ENCODE results near the gene ADGRV1. TPM values are rescaled to one million over a fixed set of nuclear protein-coding genes. Genes with fewer than 3 reads are reported as not detected.
A peak's percentile ranks its signal among the peaks of the same experiment; 100 is the strongest.

Gene ADGRV1
- polyA plus RNA-seq, 4 donors = 2.6 to 2.9 (median 2.7) TPM; not detected in 1

GRCh38 chr5:91092859-91093783 lies 534.5 kb downstream of the ADGRV1 start:
- FAIRE-seq = no peak
- peak; percentile 24 to 65 for DNase-seq
- WGBS, 3 donors = 45 to 72% (median 56%) methylated on average over 8 of the region's 8 CpGs
- peak overlapping the region in 1 of 3 donors; percentile 57 for H3K27ac ChIP-seq (ENCODE audit: low read depth in 1 of 3, low read length in 2 of 3)
- no peaks in the 10 kb centered on the region for H3K9me3 ChIP-seq (ENCODE audit: control insufficient read depth in 2 of 2, insufficient read depth in 1 of 2, low read depth in 1 of 2, low read length in 1 of 2)
- H3K4me1 ChIP-seq (ENCODE audit: control insufficient read depth in 3 of 3, insufficient read depth in 2 of 3, low read depth in 1 of 3, low read length in 2 of 3) = peaks cover 0 to 8% (median 0%) of the 10 kb centered on the region in 3 donors
- no peaks in the 10 kb centered on the region for H3K36me3 ChIP-seq (ENCODE audit: control insufficient read depth in 3 of 3, insufficient read depth in 2 of 3, low read depth in 1 of 3, low read length in 3 of 3)
- H3K4me3 ChIP-seq (ENCODE audit: low read depth in 1 of 3, low read length in 3 of 3) = no peak overlapping the region
- H3K27me3 ChIP-seq (ENCODE audit: control insufficient read depth in 3 of 3, insufficient read depth in 3 of 3, low read length in 3 of 3) = no peaks in the 10 kb centered on the region

DNA sequence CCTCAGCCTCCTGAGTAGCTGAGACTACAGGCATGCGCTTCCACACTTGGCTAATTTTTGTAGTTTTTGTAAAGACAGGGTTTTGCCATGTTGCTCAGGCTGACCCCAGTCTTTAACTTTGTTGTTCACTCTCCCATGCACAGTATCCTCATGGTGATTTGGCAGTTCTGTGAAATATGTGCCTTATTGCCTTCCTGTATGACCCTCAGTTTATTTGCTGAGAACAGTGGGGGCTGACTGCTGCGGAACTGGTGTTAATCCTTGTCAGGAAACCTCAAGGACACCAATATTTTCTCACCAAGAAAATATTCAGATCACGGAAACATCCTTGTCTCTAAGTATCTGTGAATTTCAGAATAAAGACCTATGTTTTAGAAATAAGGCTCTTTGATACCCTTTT lies 536.7 kb downstream of the ADGRV1 start:
- Histone ChIP-seq H3K4me3 (ENCODE audit: low read depth in 1 of 3, low read length in 3 of 3) (no peak overlapping the region), H3K27me3 (ENCODE audit: control insufficient read depth in 3 of 3, insufficient read depth in 3 of 3, low read length in 3 of 3) (no peaks in the 10 kb centered on the region), H3K27ac (ENCODE audit: low read depth in 1 of 3, low read length in 2 of 3) (no peak overlapping the region), H3K9me3 (ENCODE audit: control insufficient read depth in 2 of 2, insufficient read depth in 1 of 2, low read depth in 1 of 2, low read length in 1 of 2) (no peaks in the 10 kb centered on the region), H3K36me3 (ENCODE audit: control insufficient read depth in 3 of 3, insufficient read depth in 2 of 3, low read depth in 1 of 3, low read length in 3 of 3) (no peaks in the 10 kb centered on the region), H3K4me1 (ENCODE audit: control insufficient read depth in 3 of 3, insufficient read depth in 2 of 3, low read depth in 1 of 3, low read length in 2 of 3) (peaks cover 0 to 8% (median 0%) of the 10 kb centered on the region in 3 donors)
- 87 to 94% (median 87%) methylated on average over 3 of the region's 3 CpGs for WGBS, 3 donors
- DNase-seq (no peak), FAIRE-seq (no peak)

DNA sequence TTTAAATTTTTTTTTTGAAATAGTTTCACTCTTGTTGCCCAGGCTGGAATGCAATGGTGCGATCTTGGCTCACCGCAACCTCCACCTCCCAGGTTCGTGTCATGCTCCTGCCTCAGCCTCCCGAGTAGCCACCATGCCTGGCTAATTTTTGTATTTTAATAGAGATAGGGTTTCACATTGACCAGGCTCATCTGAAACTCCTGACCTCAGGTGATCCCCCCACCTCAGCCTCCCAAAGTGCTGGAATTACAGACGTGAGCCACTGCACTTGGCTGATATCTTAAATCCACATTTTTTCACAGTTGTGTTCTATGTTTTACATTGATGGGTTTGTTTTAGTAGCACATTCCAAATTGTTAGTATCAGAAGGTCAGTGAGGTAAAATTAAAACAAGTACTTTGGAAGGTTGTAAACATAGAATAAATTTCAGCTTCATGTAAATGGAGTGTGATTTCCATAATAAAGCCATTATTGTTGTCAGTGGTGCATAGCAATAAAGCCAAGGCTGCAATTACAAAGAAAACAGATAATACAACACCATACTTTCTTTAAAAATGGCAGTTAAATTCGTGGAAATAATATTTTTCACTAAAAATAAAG lies 537.3 kb downstream of the ADGRV1 start:
- WGBS, 3 donors = 78 to 82% (median 80%) methylated on average over 6 of the region's 6 CpGs
- Histone ChIP-seq H3K27me3 (ENCODE audit: control insufficient read depth in 3 of 3, insufficient read depth in 3 of 3, low read length in 3 of 3) (no peaks in the 10 kb centered on the region), H3K36me3 (ENCODE audit: control insufficient read depth in 3 of 3, insufficient read depth in 2 of 3, low read depth in 1 of 3, low read length in 3 of 3) (no peaks in the 10 kb centered on the region), H3K9me3 (ENCODE audit: control insufficient read depth in 2 of 2, insufficient read depth in 1 of 2, low read depth in 1 of 2, low read length in 1 of 2) (no peaks in the 10 kb centered on the region), H3K4me1 (ENCODE audit: control insufficient read depth in 3 of 3, insufficient read depth in 2 of 3, low read depth in 1 of 3, low read length in 2 of 3) (peaks cover 0 to 8% (median 0%) of the 10 kb centered on the region in 3 donors), H3K4me3 (ENCODE audit: low read depth in 1 of 3, low read length in 3 of 3) (no peak overlapping the region), H3K27ac (ENCODE audit: low read depth in 1 of 3, low read length in 2 of 3) (no peak overlapping the region)
- DNase-seq (no peak), FAIRE-seq (no peak)

GRCh38 chr5:91098541-91098940 lies 539.9 kb downstream of the ADGRV1 start:
- no peaks in the 10 kb centered on the region for H3K9me3 ChIP-seq (ENCODE audit: control insufficient read depth in 2 of 2, insufficient read depth in 1 of 2, low read depth in 1 of 2, low read length in 1 of 2)
- DNase-seq (no peak), FAIRE-seq (no peak)
- no peaks in the 10 kb centered on the region for H3K36me3 ChIP-seq (ENCODE audit: control insufficient read depth in 3 of 3, insufficient read depth in 2 of 3, low read depth in 1 of 3, low read length in 3 of 3)
- H3K4me1 ChIP-seq (ENCODE audit: control insufficient read depth in 3 of 3, insufficient read depth in 2 of 3, low read depth in 1 of 3, low read length in 2 of 3) = no peaks in the 10 kb centered on the region
- H3K27me3 ChIP-seq (ENCODE audit: control insufficient read depth in 3 of 3, insufficient read depth in 3 of 3, low read length in 3 of 3) = no peaks in the 10 kb centered on the region
- WGBS, 3 donors = 70 to 81% (median 79%) methylated on average over 3 of the region's 3 CpGs
- no peak overlapping the region for H3K27ac ChIP-seq (ENCODE audit: low read depth in 1 of 3, low read length in 2 of 3)
- H3K4me3 ChIP-seq (ENCODE audit: low read depth in 1 of 3, low read length in 3 of 3) = no peak overlapping the region

DNA sequence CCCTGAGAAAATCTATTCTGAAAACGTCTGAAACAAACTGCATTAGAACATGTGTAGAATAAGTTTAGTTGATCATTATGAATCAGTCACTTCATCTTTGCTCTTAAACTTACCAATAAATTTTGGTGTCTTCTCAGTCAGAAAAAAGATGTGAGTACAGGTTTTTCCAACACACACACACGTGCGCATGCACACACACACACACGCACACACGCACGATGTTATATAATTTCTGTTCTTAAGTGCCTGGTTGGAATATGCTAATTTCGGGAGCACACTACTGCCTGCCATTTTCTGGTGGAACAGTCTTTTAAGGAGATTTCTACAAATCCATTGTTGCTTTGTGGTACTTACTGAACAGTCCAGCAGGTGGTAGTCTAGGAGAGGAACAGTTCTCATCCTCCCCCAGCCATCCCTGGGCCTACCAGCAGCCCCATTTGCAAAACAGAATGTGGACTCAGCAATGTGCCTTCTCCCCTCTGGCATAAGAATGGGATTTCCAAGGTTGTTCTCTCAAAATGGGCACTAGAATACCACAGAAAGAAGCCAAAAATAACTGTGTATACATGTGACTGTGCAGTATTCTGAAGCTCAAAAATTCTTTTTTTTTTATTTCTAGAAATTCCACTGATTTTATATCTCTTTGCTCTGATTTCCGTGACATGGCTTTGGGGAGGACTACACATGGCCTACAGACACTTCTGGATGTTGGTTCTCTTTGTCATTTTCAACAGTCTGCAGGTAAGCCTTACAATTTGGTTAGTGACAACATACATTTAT lies 543.2 kb downstream of the ADGRV1 start:
- no peak overlapping the region for H3K4me3 ChIP-seq (ENCODE audit: low read depth in 1 of 3, low read length in 3 of 3)
- no peaks in the 10 kb centered on the region for H3K36me3 ChIP-seq (ENCODE audit: control insufficient read depth in 3 of 3, insufficient read depth in 2 of 3, low read depth in 1 of 3, low read length in 3 of 3)
- WGBS, 3 donors = 41 to 49% (median 45%) methylated on average over 8 of the region's 8 CpGs
- no peaks in the 10 kb centered on the region for H3K9me3 ChIP-seq (ENCODE audit: control insufficient read depth in 2 of 2, insufficient read depth in 1 of 2, low read depth in 1 of 2, low read length in 1 of 2)
- DNase-seq (peak; percentile 58 to 74), FAIRE-seq (no peak)
- no peaks in the 10 kb centered on the region for H3K27me3 ChIP-seq (ENCODE audit: control insufficient read depth in 3 of 3, insufficient read depth in 3 of 3, low read length in 3 of 3)
- H3K4me1 ChIP-seq (ENCODE audit: control insufficient read depth in 3 of 3, insufficient read depth in 2 of 3, low read depth in 1 of 3, low read length in 2 of 3) = no peaks in the 10 kb centered on the region
- H3K27ac ChIP-seq (ENCODE audit: low read depth in 1 of 3, low read length in 2 of 3) = no peak overlapping the region

GRCh38 chr5:91103353-91104061 lies 544.9 kb downstream of the ADGRV1 start:
- Histone ChIP-seq H3K4me1 (ENCODE audit: control insufficient read depth in 3 of 3, insufficient read depth in 2 of 3, low read depth in 1 of 3, low read length in 2 of 3) (no peaks in the 10 kb centered on the region), H3K27me3 (ENCODE audit: control insufficient read depth in 3 of 3, insufficient read depth in 3 of 3, low read length in 3 of 3) (no peaks in the 10 kb centered on the region), H3K27ac (ENCODE audit: low read depth in 1 of 3, low read length in 2 of 3) (no peak overlapping the region), H3K4me3 (ENCODE audit: low read depth in 1 of 3, low read length in 3 of 3) (no peak overlapping the region), H3K36me3 (ENCODE audit: control insufficient read depth in 3 of 3, insufficient read depth in 2 of 3, low read depth in 1 of 3, low read length in 3 of 3) (no peaks in the 10 kb centered on the region), H3K9me3 (ENCODE audit: control insufficient read depth in 2 of 2, insufficient read depth in 1 of 2, low read depth in 1 of 2, low read length in 1 of 2) (no peaks in the 10 kb centered on the region)
- no peak for FAIRE-seq
- WGBS, 3 donors = 61 to 82% (median 72%) methylated on average over 6 of the region's 6 CpGs
- peak in 1 of 2 donors; percentile 10 for DNase-seq

GRCh38 chr5:91104062-91104448 lies 545.5 kb downstream of the ADGRV1 start:
- no peak for FAIRE-seq

More at GRCh38 chr5:91104062-91104448, 545.5 kb downstream of the ADGRV1 start:
- Histone ChIP-seq H3K4me3 (ENCODE audit: low read depth in 1 of 3, low read length in 3 of 3) (no peak overlapping the region), H3K4me1 (ENCODE audit: control insufficient read depth in 3 of 3, insufficient read depth in 2 of 3, low read depth in 1 of 3, low read length in 2 of 3) (no peaks in the 10 kb centered on the region), H3K36me3 (ENCODE audit: control insufficient read depth in 3 of 3, insufficient read depth in 2 of 3, low read depth in 1 of 3, low read length in 3 of 3) (no peaks in the 10 kb centered on the region), H3K9me3 (ENCODE audit: control insufficient read depth in 2 of 2, insufficient read depth in 1 of 2, low read depth in 1 of 2, low read length in 1 of 2) (no peaks in the 10 kb centered on the region), H3K27ac (ENCODE audit: low read depth in 1 of 3, low read length in 2 of 3) (no peak overlapping the region), H3K27me3 (ENCODE audit: control insufficient read depth in 3 of 3, insufficient read depth in 3 of 3, low read length in 3 of 3) (no peaks in the 10 kb centered on the region)
- WGBS, 3 donors = 19 to 56% (median 56%) methylated on average over 1 of the region's 1 CpG
- no peak for DNase-seq
